Caco-2 (cell line): ENCODE data around the gene RGS6. TPM values are rescaled to one million over a fixed set of nuclear protein-coding genes. Genes with fewer than 3 reads are reported as not detected.

Experiments
- BruUV-seq: library from RNA; stranded (reverse); fragments of 400-500 nt; replicated peaks from 2 replicates; lab custom pipeline; 2021; lab: Mats Ljungman, UMichigan
- CTCF ChIA-PET: fragments of 300-600 bp; sonication (Branson Sonifier 250); formaldehyde crosslinking; loops from one replicate; lab custom pipeline; 2022; ENCODE audit warnings: antibody characterized with exemption; lab: Charles Lee
- POLR2A ChIA-PET: fragments of 300-600 bp; sonication (Branson Sonifier 250); formaldehyde crosslinking; loops from one replicate; lab custom pipeline; 2022; ENCODE audit warnings: antibody characterized with exemption; lab: Charles Lee
- DNase-seq, 2 experiments: peaks; one replicate each; pipeline versions ENCODE4 v3.0.0 to v3.0.0-alpha.2; 2020 to 2022
- H3K27me3 ChIP-seq: replicated peaks from 2 replicates; pipeline ENCODE4 v1.6.0; 2011; ENCODE audit warnings: low read length; ENCODE audit not compliant: control insufficient read depth, insufficient read depth
- H3K36me3 ChIP-seq: 2 replicates; pipeline ENCODE4 v1.5.1; 2011; ENCODE audit warnings: low read length; ENCODE audit not compliant: control insufficient read depth, insufficient read depth
- H3K4me1 ChIP-seq: fragments of 250-450 bp; sonication (Bioruptor Pico); 2 replicates; pipeline ENCODE4 v1.5.1; 2020; ENCODE audit warnings: mild to moderate bottlenecking
- H3K4me3 ChIP-seq: 2 replicates; pipeline ENCODE4 v1.5.1; 2011; ENCODE audit warnings: low read depth, mild to moderate bottlenecking, control low read depth, low read length
- H3K9me3 ChIP-seq: fragments of 250-450 bp; sonication (Bioruptor Pico); 2 replicates; pipeline ENCODE4 v1.5.1; 2020; ENCODE audit warnings: mild to moderate bottlenecking, moderate library complexity
- H3K27ac Mint-ChIP-seq: one replicate; pipeline ENCODE4 v1.8.0; 2022; ENCODE audit warnings: mixed read lengths; ENCODE audit not compliant: unreplicated experiment
- H3K27me3 Mint-ChIP-seq: one replicate; pipeline ENCODE4 v1.8.0; 2022; ENCODE audit warnings: mixed read lengths; ENCODE audit not compliant: insufficient read depth, unreplicated experiment
- H3K36me3 Mint-ChIP-seq: one replicate; pipeline ENCODE4 v1.8.0; 2022; ENCODE audit warnings: mild to moderate bottlenecking, mixed read lengths; ENCODE audit not compliant: insufficient read depth, unreplicated experiment
- H3K4me1 Mint-ChIP-seq: one replicate; pipeline ENCODE4 v1.8.0; 2022; ENCODE audit warnings: low read depth, mixed read lengths; ENCODE audit not compliant: unreplicated experiment
- H3K4me3 Mint-ChIP-seq: one replicate; pipeline ENCODE4 v1.8.0; 2022; ENCODE audit warnings: mild to moderate bottlenecking, moderate library complexity, mixed read lengths; ENCODE audit not compliant: unreplicated experiment
- H3K9me3 Mint-ChIP-seq: one replicate; pipeline ENCODE4 v1.8.0; 2022; ENCODE audit warnings: mixed read lengths; ENCODE audit not compliant: unreplicated experiment
- CTCF ChIP-seq, 2 experiments: fragments of 200-600 bp in 1 of 2; IDR thresholded peaks; 1 replicate in 1 of 2; 2 replicates in 1 of 2; pipeline versions ENCODE4 v1.5.1 to v1.8.0; 2011 to 2022; ENCODE audit warnings: antibody characterized with exemption in 1 of 2, control low read depth in 1 of 2, inconsistent platforms in 1 of 2, low read depth in 1 of 2, low read length in 1 of 2, mild to moderate bottlenecking in 1 of 2, moderate library complexity in 1 of 2; ENCODE audit not compliant: insufficient read depth in 1 of 2, severe bottlenecking in 1 of 2, unreplicated experiment in 1 of 2
- intact Hi-C: fragments of 100-400 bp; cut with micrococcal nuclease; formaldehyde crosslinking; loops from one replicate; pipeline ENCODE4 v1.10.0; 2022; ENCODE audit not compliant: unreplicated experiment
- total RNA-seq: library from RNA; stranded (reverse); gene quantifications from 2 replicates; pipeline ENCODE4 v1.2.3, GENCODE V29; 2022

RGS6 gene
- total RNA-seq, 1 experiment from 2014 or later = not detected

- CTCF ChIA-PET = no interaction called here
- no peaks in the 10 kb centered on the region for H3K4me1 Mint-ChIP-seq
- H3K4me3 ChIP-seq = no peak overlapping the region
Observed at GRCh38 chr14:72416892-72417291, 484.7 kb downstream of the RGS6 start.

GRCh38 chr14:72418806-72419205 lies 486.6 kb downstream of the RGS6 start:
- ChIA-PET POLR2A (no interaction called here), CTCF (no interaction called here)
- Mint-ChIP-seq H3K36me3 (no peaks in the 10 kb centered on the region), H3K4me3 (no peak overlapping the region), H3K27me3 (peaks cover 6% of the 10 kb centered on the region), H3K27ac (no peak overlapping the region), H3K4me1 (no peaks in the 10 kb centered on the region), H3K9me3 (no peaks in the 10 kb centered on the region)
- intact Hi-C loops = no loop called here
- no peaks in the 10 kb centered on the region; the same call in 1 of the 2 replicates for H3K9me3 ChIP-seq
- DNase-seq = no peak
- H3K4me3 ChIP-seq = no peak overlapping the region
- no TSS peak for BruUV-seq
- TF ChIP-seq CTCF (IDR thresholded peaks at IDR 0.05; ENCODE audit: insufficient read depth in 1 of 2, low read depth in 1 of 2, low read length in 1 of 2, severe bottlenecking in 1 of 2, unreplicated experiment in 1 of 2) = no peak
- no peaks in the 10 kb centered on the region for H3K27me3 ChIP-seq
- no peaks in the 10 kb centered on the region for H3K4me1 ChIP-seq
- H3K36me3 ChIP-seq = no peaks in the 10 kb centered on the region

More at GRCh38 chr14:72416892-72417291, 484.7 kb downstream of the RGS6 start:
- Mint-ChIP-seq H3K36me3 (no peaks in the 10 kb centered on the region), H3K9me3 (no peaks in the 10 kb centered on the region), H3K27ac (no peak overlapping the region), H3K4me3 (no peak overlapping the region), H3K27me3 (peaks cover 6% of the 10 kb centered on the region)
- no peaks in the 10 kb centered on the region; the same call in 1 of the 2 replicates for H3K9me3 ChIP-seq
- BruUV-seq = no TSS peak
- POLR2A ChIA-PET = no interaction called here
- H3K4me1 ChIP-seq = no peaks in the 10 kb centered on the region
- no peak for TF ChIP-seq CTCF (IDR thresholded peaks at IDR 0.05; ENCODE audit: insufficient read depth in 1 of 2, low read depth in 1 of 2, low read length in 1 of 2, severe bottlenecking in 1 of 2, unreplicated experiment in 1 of 2)
- H3K27me3 ChIP-seq = no peaks in the 10 kb centered on the region
- intact Hi-C loops = no loop called here
- DNase-seq = peak in 1 of 2 experiments; percentile 7
- H3K36me3 ChIP-seq = no peaks in the 10 kb centered on the region

DNA sequence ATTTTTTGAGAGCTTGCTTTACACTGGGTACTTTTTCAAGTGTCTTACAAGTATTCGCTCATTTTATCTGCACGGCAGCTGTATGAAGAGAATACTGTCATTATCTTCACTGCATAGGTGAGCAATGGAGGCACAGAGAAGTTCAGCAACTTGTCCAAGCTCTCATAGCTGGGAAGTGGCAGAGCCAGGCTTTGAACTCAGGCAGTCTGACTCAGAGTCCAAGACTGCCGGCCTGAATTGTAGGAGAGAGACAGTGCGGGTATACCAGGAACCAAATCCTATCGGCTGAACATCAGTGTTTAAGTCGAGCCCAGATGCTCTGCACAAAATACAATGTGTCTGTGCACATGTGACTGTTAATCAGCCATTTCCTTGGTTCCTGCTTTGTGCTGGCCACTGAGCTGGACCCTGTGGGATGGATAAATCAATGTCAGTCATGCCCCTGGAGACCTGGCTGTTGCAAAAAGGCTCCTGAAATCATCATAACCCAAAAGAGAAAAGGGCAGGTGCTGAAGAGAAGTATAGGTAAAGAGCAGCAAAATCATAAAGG lies 487.1 kb downstream of the RGS6 start:
- H3K27me3 Mint-ChIP-seq = peaks cover 3% of the 10 kb centered on the region
- H3K4me1 Mint-ChIP-seq = no peaks in the 10 kb centered on the region
- no peak for DNase-seq
- intact Hi-C loops = no loop called here
- Histone ChIP-seq H3K4me1 (no peaks in the 10 kb centered on the region), H3K36me3 (no peaks in the 10 kb centered on the region), H3K27me3 (no peaks in the 10 kb centered on the region), H3K9me3 (no peaks in the 10 kb centered on the region; the same call in 1 of the 2 replicates), H3K4me3 (no peak overlapping the region)
- no peak for TF ChIP-seq CTCF (IDR thresholded peaks at IDR 0.05; ENCODE audit: insufficient read depth in 1 of 2, low read depth in 1 of 2, low read length in 1 of 2, severe bottlenecking in 1 of 2, unreplicated experiment in 1 of 2)
- H3K36me3 Mint-ChIP-seq = no peaks in the 10 kb centered on the region
- no TSS peak for BruUV-seq
- H3K4me3 Mint-ChIP-seq = no peak overlapping the region
- ChIA-PET CTCF (no interaction called here), POLR2A (no interaction called here)
- H3K9me3 Mint-ChIP-seq = no peaks in the 10 kb centered on the region
- H3K27ac Mint-ChIP-seq = no peak overlapping the region
